Measurements from ENCODE around the gene ESPL1. TPM values are rescaled to one million over a fixed set of nuclear protein-coding genes. Genes with fewer than 3 reads are reported as not detected.

ESPL1 gene
- total and polyA plus RNA-seq, 2 of the 13 experiments (the other 11 are each of a cell fraction or from before 2014, with no cell fraction given), result 5.8 to 11.5 TPM

DNA sequence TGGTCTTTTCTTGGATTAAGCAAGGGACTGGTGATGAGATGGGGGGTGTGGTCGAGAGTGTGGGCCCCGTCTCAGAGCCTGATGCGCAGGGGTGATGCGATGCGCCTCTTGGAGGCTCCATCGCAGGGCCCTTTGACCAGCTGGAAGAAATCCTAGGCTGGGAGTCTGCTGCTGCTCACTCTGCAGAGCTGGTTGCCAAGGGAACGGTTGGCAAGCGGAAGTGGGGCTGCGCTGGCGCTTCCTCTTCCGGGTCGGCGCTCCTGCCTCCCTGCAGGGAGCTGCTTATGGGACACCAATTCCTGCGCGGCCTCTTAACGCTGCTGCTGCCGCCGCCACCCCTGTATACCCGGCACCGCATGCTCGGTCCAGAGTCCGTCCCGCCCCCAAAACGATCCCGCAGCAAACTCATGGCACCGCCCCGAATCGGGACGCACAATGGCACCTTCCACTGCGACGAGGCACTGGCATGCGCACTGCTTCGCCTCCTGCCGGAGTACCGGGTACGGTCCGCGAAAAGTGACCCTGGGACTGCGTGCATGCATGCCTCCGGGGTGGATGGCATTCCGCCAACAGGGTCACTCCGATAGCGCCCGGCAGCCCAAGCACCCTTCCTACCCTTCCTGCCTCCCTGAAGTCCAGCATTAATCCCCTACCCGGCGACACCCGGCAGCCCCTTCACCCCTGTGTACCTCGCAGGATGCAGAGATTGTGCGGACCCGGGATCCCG is 31.5 kb downstream of the ESPL1 start, which contains the start of gene MYG1 (continued):
- TF ChIP-seq, protein P1, sequence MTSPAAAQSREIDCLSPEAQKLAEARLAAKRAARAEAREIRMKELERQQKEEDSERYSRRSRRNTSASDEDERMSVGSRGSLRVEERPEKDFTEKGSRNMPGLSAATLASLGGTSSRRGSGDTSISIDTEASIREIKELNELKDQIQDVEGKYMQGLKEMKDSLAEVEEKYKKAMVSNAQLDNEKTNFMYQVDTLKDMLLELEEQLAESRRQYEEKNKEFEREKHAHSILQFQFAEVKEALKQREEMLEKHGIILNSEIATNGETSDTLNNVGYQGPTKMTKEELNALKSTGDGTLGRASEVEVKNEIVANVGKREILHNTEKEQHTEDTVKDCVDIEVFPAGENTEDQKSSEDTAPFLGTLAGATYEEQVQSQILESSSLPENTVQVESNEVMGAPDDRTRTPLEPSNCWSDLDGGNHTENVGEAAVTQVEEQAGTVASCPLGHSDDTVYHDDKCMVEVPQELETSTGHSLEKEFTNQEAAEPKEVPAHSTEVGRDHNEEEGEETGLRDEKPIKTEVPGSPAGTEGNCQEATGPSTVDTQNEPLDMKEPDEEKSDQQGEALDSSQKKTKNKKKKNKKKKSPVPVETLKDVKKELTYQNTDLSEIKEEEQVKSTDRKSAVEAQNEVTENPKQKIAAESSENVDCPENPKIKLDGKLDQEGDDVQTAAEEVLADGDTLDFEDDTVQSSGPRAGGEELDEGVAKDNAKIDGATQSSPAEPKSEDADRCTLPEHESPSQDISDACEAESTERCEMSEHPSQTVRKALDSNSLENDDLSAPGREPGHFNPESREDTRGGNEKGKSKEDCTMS (CRISPR knock-in tag; conservative IDR thresholded peaks at IDR 0.05), result no peak
- TF ChIP-seq NBN (conservative IDR thresholded peaks at IDR 0.05) (no peak), ZNF644 (CRISPR knock-in tag; IDR thresholded peaks at IDR 0.05; ENCODE audit: low read depth) (no peak), RFX3 (CRISPR knock-in tag; IDR thresholded peaks at IDR 0.05) (peak; percentile 99), XBP1 (CRISPR knock-in tag; IDR thresholded peaks at IDR 0.05) (no peak), GABPA (IDR thresholded peaks at IDR 0.05; ENCODE audit: low read depth, low read length) (peak; percentile 97), GABPA (CRISPR knock-in tag; IDR thresholded peaks at IDR 0.05; ENCODE audit: low read depth) (peak; percentile 99), MAFF (IDR thresholded peaks at IDR 0.05; ENCODE audit: low read depth, low read length) (no peak), ZNF337 (CRISPR knock-in tag; IDR thresholded peaks at IDR 0.05; ENCODE audit: borderline replicate concordance, low read depth) (no peak), ZNF747 (CRISPR knock-in tag; IDR thresholded peaks at IDR 0.05; ENCODE audit: borderline replicate concordance) (peak; percentile 68; the same call in 1 of the 2 replicates), PCBP2 (optimal IDR thresholded peaks at IDR 0.05; ENCODE audit: low read depth, low read length, poor library complexity, severe bottlenecking) (no peak), ZNF569 (CRISPR knock-in tag; IDR thresholded peaks at IDR 0.05; ENCODE audit: borderline replicate concordance) (no peak), ZNF703 (CRISPR knock-in tag; IDR thresholded peaks at IDR 0.05; ENCODE audit: borderline replicate concordance) (no peak), ZNF562 (CRISPR knock-in tag; IDR thresholded peaks at IDR 0.05; ENCODE audit: borderline replicate concordance) (no peak), ZFP62 (CRISPR knock-in tag; IDR thresholded peaks at IDR 0.05) (no peak), FLYWCH1 (CRISPR knock-in tag; IDR thresholded peaks at IDR 0.05) (no peak)
- TF ChIP-seq, protein P2, sequence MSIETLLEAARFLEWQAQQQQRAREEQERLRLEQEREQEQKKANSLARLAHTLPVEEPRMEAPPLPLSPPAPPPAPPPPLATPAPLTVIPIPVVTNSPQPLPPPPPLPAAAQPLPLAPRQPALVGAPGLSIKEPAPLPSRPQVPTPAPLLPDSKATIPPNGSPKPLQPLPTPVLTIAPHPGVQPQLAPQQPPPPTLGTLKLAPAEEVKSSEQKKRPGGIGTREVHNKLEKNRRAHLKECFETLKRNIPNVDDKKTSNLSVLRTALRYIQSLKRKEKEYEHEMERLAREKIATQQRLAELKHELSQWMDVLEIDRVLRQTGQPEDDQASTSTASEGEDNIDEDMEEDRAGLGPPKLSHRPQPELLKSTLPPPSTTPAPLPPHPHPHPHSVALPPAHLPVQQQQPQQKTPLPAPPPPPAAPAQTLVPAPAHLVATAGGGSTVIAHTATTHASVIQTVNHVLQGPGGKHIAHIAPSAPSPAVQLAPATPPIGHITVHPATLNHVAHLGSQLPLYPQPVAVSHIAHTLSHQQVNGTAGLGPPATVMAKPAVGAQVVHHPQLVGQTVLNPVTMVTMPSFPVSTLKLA (IDR thresholded peaks at IDR 0.05), result peak; percentile 75
- TF ChIP-seq, protein P3, sequence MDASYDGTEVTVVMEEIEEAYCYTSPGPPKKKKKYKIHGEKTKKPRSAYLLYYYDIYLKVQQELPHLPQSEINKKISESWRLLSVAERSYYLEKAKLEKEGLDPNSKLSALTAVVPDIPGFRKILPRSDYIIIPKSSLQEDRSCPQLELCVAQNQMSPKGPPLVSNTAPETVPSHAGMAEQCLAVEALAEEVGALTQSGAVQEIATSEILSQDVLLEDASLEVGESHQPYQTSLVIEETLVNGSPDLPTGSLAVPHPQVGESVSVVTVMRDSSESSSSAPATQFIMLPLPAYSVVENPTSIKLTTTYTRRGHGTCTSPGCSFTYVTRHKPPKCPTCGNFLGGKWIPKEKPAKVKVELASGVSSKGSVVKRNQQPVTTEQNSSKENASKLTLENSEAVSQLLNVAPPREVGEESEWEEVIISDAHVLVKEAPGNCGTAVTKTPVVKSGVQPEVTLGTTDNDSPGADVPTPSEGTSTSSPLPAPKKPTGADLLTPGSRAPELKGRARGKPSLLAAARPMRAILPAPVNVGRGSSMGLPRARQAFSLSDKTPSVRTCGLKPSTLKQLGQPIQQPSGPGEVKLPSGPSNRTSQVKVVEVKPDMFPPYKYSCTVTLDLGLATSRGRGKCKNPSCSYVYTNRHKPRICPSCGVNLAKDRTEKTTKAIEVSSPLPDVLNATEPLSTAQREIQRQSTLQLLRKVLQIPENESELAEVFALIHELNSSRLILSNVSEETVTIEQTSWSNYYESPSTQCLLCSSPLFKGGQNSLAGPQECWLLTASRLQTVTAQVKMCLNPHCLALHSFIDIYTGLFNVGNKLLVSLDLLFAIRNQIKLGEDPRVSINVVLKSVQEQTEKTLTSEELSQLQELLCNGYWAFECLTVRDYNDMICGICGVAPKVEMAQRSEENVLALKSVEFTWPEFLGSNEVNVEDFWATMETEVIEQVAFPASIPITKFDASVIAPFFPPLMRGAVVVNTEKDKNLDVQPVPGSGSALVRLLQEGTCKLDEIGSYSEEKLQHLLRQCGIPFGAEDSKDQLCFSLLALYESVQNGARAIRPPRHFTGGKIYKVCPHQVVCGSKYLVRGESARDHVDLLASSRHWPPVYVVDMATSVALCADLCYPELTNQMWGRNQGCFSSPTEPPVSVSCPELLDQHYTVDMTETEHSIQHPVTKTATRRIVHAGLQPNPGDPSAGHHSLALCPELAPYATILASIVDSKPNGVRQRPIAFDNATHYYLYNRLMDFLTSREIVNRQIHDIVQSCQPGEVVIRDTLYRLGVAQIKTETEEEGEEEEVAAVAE (CRISPR knock-in tag; IDR thresholded peaks at IDR 0.05; ENCODE audit: borderline replicate concordance), result peak; percentile 90
- TF ChIP-seq, protein P4, sequence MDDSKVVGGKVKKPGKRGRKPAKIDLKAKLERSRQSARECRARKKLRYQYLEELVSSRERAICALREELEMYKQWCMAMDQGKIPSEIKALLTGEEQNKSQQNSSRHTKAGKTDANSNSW (CRISPR knock-in tag; IDR thresholded peaks at IDR 0.05; ENCODE audit: borderline replicate concordance), result peak; percentile 41; the same call in 1 of the 2 replicates
- TF ChIP-seq, protein P5, sequence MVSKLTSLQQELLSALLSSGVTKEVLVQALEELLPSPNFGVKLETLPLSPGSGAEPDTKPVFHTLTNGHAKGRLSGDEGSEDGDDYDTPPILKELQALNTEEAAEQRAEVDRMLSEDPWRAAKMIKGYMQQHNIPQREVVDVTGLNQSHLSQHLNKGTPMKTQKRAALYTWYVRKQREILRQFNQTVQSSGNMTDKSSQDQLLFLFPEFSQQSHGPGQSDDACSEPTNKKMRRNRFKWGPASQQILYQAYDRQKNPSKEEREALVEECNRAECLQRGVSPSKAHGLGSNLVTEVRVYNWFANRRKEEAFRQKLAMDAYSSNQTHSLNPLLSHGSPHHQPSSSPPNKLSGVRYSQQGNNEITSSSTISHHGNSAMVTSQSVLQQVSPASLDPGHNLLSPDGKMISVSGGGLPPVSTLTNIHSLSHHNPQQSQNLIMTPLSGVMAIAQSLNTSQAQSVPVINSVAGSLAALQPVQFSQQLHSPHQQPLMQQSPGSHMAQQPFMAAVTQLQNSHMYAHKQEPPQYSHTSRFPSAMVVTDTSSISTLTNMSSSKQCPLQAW (CRISPR knock-in tag; IDR thresholded peaks at IDR 0.05), result peak; percentile 87

Measured in HepG2 (cell line).